HepG2 (cell line): ENCODE measurements around the gene SSBP4. TPM values are rescaled to one million over a fixed set of nuclear protein-coding genes. Genes with fewer than 3 reads are reported as not detected.

Experiments used
- MYNN ChIP-seq: sonication (generic); formaldehyde crosslinking; IDR thresholded peaks from 2 replicates; pipeline ENCODE4 v1.4.0; 2020; ENCODE audit warnings: mild to moderate bottlenecking, low read depth, missing genetic modification reagents
- ZBTB40 ChIP-seq, 2 experiments: fragments of 450-650 bp in 1 of 2; sonication (generic) in 1 of 2; formaldehyde crosslinking in 1 of 2; IDR thresholded peaks; 2 replicates each; pipeline versions ENCODE4 v1.6.1 to v1.8.0; 2016 to 2022; ENCODE audit warnings: antibody characterized with exemption in 1 of 2, mild to moderate bottlenecking in 1 of 2, missing genetic modification reagents in 1 of 2
- ZHX2 ChIP-seq, 2 experiments: sonication (generic) in 1 of 2; formaldehyde crosslinking in 1 of 2; IDR thresholded peaks; 2 replicates each; pipeline versions ENCODE4 v1.6.1 to v1.9.0; 2014 to 2022; ENCODE audit warnings: antibody characterized with exemption in 1 of 2, borderline replicate concordance in 1 of 2, inconsistent platforms in 1 of 2, low read depth in 1 of 2, missing genetic modification reagents in 1 of 2
- ZNF24 ChIP-seq: fragments of 450-650 bp; IDR thresholded peaks from 2 replicates; pipeline ENCODE4 v1.6.1; 2017; ENCODE audit warnings: antibody characterized with exemption, mild to moderate bottlenecking
- ZNF256 ChIP-seq: sonication (generic); formaldehyde crosslinking; conservative IDR thresholded peaks from 2 replicates; pipeline ENCODE4 v1.4.0; 2020; ENCODE audit warnings: missing genetic modification reagents
- ZNF280B ChIP-seq: sonication (generic); formaldehyde crosslinking; IDR thresholded peaks from 2 replicates; pipeline ENCODE4 v1.5.0; 2020; ENCODE audit warnings: missing genetic modification reagents, mild to moderate bottlenecking, borderline replicate concordance
- ZNF33A ChIP-seq: sonication (generic); formaldehyde crosslinking; IDR thresholded peaks from 2 replicates; pipeline ENCODE4 v1.5.1; 2020; ENCODE audit warnings: missing genetic modification reagents, mild to moderate bottlenecking, moderate library complexity, borderline replicate concordance
- ZNF615 ChIP-seq: sonication (generic); formaldehyde crosslinking; IDR thresholded peaks from 2 replicates; pipeline ENCODE4 v1.5.0; 2020; ENCODE audit warnings: mild to moderate bottlenecking, missing genetic modification reagents, borderline replicate concordance
- ZNF772 ChIP-seq: sonication (generic); formaldehyde crosslinking; IDR thresholded peaks from 2 replicates; pipeline ENCODE4 v1.5.0; 2020; ENCODE audit warnings: mild to moderate bottlenecking, missing genetic modification reagents
- polyA plus RNA-seq, 8 experiments: library from polyadenylated mRNA; depleted of rRNA in 3 of 8; stranded (reverse) in 7 of 8; unstranded in 1 of 8; fragments of >200 nt; fragmentation: Illumina TruSeq in 4 of 8; extraction: Trizol in 4 of 8; gene quantifications; 2 replicates each; pipeline versions ENCODE4 v1.2.1 to v1.2.3, GENCODE V29; 2011 to 2016; ENCODE audit warnings: low read depth in 4 of 8, missing spikeins in 1 of 8, mixed read lengths in 1 of 8; ENCODE audit not compliant: insufficient read depth in 1 of 8
- total RNA-seq, 5 experiments: library from RNA; depleted of rRNA; stranded (reverse); fragments of >200 nt; fragmentation: Illumina TruSeq; extraction: Trizol; gene quantifications; 2 replicates each; pipeline ENCODE4 v1.2.3, GENCODE V29; 2016; ENCODE audit warnings: low read depth in 1 of 5

The SSBP4 gene
- total and polyA plus RNA-seq, 2 of the 13 experiments (the other 11 are each of a cell fraction or from before 2014, with no cell fraction given): 20.8 to 39.5 TPM

- TF ChIP-seq ZBTB40 (IDR thresholded peaks at IDR 0.05) (no peak), ZBTB40 (CRISPR knock-in tag; IDR thresholded peaks at IDR 0.05) (peak; percentile 67; the same call in 1 of the 2 replicates), ZNF24 (no peak), ZNF33A (CRISPR knock-in tag) (peak; percentile 75; the same call in 1 of the 2 replicates), ZNF280B (CRISPR knock-in tag) (no peak; the same call in 1 of the 2 replicates), ZNF256 (CRISPR knock-in tag) (no peak), ZNF615 (no peak), ZHX2 (IDR thresholded peaks at IDR 0.05; ENCODE audit: low read depth) (peak; percentile 90), ZHX2 (CRISPR knock-in tag; IDR thresholded peaks at IDR 0.05; ENCODE audit: borderline replicate concordance) (0 out of 2 replicates have a peak, but pooled peaks have one; percentile 39), MYNN (CRISPR knock-in tag) (0 out of 2 replicates have a peak, but pooled peaks have one; percentile 12), ZNF772 (CRISPR knock-in tag) (peak; percentile 94)
Measured at GRCh38 chr19:18379803-18380747, 39.1 kb upstream of the SSBP4 start (continued).
